ENCODE results near the gene AOPEP.

Gene AOPEP

GRCh38 chr9:94918038-94918753, 191.7 kb downstream of the AOPEP start:
- DNase-seq (ENCODE audit: low read depth, low spot score) = no peak

DNA sequence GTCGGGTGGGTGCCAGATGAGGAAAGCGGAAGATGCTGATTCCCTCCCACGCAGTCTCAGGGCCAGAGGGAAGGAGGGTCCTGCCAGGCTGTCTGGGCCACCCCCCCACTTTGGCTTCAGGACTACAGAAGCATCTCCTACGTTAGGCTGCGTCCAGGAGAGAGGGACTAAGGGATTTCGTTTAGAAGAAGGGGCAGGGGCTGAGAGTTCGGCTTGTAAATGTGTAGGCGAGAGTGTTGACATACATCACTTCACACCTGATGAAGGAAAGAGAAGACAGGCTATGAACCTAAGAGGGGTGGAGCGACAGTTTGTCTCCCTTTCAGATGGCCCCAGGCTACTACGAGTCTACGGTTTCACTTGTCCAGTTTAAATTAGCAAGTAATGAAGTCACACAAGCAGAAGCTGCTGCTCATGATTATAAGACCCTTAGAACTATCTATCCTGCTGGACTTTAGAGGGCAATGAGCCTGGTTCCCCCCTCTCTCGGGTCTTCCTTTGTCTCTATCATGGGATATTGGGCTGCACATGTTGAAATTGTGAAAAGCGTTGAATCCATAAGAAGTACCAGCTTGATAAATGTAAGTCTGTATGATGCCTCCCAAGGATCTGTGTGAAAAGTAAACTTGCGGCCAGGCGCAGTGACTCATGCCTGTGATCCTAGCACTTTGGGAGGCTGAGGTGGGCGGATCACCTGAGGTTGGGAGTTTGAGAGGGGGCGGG, 193.0 kb downstream of the AOPEP start:
- no peak for DNase-seq (ENCODE audit: low read depth, low spot score)

DNA sequence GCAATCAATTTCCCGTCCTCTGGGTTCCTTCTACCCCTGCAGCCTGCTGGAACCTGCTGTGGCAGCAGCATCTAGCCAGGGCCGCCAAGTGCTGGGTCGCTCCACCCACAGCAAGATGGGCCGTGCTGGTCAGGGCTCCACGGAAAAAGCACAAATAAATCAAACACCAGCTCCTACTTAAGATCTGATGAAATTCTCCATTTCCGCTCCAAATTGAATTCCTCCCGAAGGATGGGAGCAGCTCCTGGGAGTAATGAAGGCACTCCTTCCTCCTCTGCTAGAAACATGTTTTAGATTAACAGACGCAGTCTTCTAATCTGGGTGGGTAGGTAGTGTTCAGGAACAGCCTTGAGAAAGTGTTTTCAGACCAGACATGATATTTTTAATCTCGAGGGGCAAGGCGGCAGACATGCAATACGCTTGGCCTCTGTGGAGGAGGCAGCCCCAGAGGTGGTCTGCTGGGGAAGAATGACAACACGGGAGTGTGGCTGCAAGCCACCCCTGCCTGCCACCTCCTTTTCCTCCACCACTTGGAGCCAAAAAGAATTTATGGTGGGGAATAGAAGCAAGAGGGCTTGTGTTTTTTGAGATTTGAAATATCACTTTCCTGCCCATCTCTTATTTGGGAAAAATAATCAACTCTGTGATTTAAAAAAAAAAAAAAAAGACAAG, 194.1 kb downstream of the AOPEP start:
- DNase-seq (ENCODE audit: low read depth, low spot score) = no peak

- no peak for DNase-seq (ENCODE audit: low read depth, low spot score)
These were observed 194.6 kb downstream of the AOPEP start for GRCh38 chr9:94921092-94921471.

GRCh38 chr9:94921656-94922055, 195.2 kb downstream of the AOPEP start:
- DNase-seq (ENCODE audit: low read depth, low spot score) = no peak

GRCh38 chr9:94922098-94922607, 195.7 kb downstream of the AOPEP start:
- DNase-seq (ENCODE audit: low read depth, low spot score) = no peak

DNA sequence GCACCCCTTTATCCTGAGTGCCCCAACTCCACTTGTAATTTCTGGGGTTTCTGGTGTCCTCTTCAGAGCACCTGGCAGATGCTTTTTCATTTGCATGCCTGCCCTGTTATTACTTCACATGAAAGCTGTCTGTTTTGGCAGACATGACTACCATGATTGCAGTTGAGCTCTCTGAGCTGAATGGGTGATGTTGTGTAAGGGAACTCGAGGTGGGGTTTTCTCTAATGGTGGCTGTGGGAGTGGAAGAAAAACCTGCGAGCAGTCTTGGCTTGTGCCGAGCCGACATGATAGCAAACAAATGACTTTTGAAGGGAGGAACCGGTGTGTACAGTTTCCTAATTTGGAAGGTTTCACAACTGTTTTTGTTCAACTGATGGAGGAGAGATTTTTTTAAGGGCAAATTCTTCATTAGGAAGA, 196.2 kb downstream of the AOPEP start:
- DNase-seq (ENCODE audit: low read depth, low spot score) = no peak

- DNase-seq (ENCODE audit: low read depth, low spot score) = no peak
These were observed 197.0 kb downstream of the AOPEP start for GRCh38 chr9:94923326-94924089.

- DNase-seq (ENCODE audit: low read depth, low spot score) = no peak
These were observed 199.4 kb downstream of the AOPEP start for GRCh38 chr9:94925751-94926430.

DNA sequence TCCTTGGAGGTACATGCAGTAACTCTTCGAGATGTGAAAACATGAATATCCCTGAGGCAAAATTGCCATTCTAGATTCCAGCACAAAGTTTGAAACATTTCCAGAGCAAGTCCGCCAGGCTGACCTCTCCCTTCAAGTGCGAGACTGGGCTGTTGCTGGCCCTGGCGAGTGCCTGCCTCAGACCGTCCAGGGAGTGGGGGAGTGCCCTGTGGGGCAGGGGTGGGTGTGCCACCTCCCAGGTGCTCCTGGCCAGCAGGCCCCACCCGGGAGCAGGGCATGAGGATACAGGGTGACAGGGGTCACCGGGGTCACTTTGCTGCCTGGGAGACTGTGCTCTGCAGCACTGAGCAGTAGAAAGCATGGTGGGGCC, 199.9 kb downstream of the AOPEP start:
- no peak for DNase-seq (ENCODE audit: low read depth, low spot score)

DNA sequence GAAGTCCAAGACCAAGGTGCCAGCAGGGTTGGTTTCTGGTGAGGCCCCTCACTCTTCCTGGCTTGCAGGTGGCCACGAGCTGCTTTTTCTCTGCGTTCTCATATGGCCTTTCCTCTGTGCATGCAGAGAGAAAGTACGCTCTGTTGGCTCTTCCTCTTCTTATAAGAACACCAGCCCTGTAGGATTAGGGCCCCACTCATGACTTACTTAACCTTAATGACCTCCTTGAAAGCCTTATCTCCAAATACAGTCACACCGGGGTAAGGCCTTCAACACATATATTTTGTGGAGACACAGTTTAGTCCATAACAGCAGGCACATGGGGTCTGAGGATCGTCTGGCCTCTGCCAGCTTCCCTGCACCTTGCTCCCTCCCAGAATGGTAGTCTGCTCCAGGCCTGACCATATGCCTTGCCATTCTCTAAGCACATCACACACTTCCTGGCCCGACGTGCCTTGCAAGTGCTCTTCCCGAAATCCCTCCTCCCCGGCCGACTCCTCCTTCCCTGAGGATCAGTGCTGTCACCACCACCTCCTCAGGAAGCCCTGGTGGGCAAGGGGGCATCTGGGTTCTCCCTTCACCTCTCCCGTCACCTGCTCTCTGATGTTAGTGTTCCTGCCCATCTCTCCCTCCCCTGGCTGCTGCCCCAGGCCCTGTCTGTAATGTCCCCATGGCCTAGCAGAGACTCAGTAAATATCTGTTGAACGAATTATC, 200.7 kb downstream of the AOPEP start:
- no peak for DNase-seq (ENCODE audit: low read depth, low spot score)

- DNase-seq (ENCODE audit: low read depth, low spot score) = no peak
These were observed 201.5 kb downstream of the AOPEP start for GRCh38 chr9:94927762-94928670.

DNA sequence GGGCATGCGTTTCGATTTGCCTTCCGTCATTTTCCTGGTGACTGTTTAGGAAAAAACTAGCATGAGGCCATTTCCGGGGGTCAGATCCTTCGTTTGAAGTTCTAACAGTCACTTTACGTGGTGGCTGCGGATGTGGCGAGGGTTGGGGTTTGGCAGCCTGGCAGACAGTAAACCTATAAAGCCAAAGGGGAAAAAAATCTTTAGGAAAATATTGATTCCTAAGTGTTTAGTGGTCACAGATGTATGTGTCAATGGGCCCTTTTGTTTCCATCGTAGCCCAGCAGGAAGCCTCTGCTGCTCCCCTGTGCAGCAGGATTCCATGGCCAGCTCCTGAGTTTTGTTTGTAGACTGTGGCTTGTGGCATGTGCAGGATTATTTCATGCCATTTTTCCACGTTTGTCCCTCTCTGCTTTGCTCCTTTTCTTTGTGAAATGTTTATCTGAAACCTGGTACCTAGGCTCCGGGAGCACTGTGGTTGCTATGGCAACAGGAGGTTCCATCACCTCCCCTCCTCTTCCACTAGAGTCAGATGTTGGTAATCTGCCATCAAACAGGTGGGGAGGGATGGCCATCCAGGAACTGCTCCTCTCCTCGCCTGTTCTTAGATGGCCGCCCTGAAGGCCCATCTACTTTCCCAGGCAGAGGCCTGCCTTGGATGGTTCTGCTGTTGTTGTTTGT, 202.3 kb downstream of the AOPEP start:
- no peak for DNase-seq (ENCODE audit: low read depth, low spot score)

DNA sequence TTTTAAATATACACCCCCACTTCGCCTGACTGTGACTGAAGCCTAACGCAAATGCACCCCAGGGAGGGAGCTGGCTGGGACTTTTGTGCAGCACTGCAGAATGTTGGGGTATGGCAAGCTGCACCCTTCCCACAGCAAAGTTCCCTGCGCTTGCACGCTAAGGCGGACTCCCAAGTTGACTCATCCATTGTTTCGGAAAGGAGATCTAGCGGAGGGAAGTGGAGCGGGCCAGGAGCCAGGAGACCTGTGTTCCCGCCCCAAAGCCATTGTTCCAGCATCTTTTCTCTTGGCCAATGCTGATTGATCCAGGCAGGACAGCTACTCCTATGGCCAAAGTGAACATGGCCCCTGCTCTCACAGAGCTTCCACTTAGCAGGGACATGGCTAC, 202.9 kb downstream of the AOPEP start:
- DNase-seq (ENCODE audit: low read depth, low spot score) = no peak

GRCh38 chr9:94931036-94931633, 204.6 kb downstream of the AOPEP start:
- DNase-seq (ENCODE audit: low read depth, low spot score) = no peak

DNA sequence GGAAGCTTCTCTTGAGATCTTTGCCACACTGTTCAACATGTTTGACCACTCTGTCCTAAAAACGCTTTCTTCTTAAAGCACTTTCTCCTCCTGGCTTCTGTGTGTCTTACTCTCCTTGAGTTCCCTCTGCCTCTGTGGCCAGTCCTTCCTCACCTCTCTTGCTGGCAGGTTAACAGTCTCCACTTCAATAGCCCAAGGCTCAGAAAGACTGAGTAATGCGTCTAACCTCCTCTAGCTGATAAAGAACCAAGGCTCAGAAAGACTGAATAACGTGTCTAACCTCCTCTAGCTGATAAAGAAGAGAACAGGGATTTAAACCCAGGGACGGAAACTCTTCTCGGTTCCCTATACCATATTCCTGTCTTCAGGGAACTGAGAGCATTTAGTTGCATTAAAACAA, 205.2 kb downstream of the AOPEP start:
- DNase-seq (ENCODE audit: low read depth, low spot score) = no peak

DNA sequence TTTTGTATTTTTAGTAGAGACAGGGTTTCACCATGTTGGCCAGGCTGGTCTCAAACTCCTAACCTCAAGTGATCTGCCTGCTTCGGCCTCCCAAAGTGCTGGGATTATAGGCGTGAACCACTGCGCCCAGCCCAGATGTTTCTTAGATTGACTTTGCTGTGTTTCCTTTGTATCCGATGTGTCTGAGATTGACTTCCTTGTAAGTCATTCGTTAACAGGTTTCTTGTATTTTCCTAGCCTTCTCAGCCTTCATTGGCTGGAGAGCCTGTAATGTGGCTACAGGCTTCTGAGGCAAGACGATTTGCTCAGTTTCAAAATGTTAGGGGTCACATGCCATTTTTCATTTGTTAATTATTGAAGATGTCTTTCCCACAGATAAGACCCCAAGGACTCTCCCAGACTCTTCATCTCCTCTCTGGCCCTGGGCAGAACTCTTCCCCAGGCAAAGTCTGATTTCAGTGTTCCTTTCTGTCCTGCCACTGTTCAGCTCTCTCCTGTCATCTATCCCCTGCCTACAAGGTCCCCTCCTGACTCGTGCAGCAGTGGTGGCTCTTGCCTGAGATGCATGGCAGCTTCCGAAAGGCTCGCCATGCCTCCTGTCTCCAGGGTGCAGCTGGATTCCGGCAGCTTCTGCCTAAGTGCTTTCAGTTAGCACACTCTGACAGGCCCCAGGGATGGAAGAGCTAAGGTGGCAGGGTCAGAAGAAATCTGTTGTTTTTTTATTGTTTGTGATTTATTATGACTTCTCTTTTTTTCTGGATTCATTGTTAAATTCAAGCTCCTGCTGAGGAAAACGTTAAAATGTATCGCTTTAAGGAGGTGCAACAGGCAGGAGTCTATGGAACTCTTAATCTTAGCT, 206.4 kb downstream of the AOPEP start:
- no peak for DNase-seq (ENCODE audit: low read depth, low spot score)

DNA sequence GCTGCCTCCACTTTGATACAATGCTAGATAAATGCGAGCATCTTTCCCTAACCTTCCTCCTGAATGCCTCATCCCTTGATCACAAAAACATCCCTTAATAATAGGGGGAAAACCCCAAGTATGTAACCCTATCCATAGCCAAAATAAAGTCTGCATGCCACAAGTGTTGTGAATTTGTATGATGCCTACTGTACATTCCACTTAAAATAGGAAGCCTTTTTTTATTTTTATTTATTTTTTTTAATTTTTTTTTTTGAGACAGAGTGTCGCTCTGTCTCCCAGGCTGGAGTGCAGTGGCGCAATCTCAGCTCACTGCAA, 207.0 kb downstream of the AOPEP start:
- no peak for DNase-seq (ENCODE audit: low read depth, low spot score)

Measured in activated naive CD8-positive, alpha-beta T cell treated with anti-CD3 and anti-CD28 coated beads, Interleukin-2, amount 50 U/mL, for 16 hours (primary cell).